Measurements from ENCODE around the gene PRKAB2.
"Not testable (repeated sequence)": the region's sequence is repeated elsewhere in the genome, so short reads cannot be mapped to it uniquely, and the experiment has no call there.

Gene PRKAB2

GRCh38 chr1:147115496-147115895 lies 56.8 kb downstream of the PRKAB2 start:
- no peak overlapping the region for H3K27ac ChIP-seq
- TF ChIP-seq, protein P1, sequence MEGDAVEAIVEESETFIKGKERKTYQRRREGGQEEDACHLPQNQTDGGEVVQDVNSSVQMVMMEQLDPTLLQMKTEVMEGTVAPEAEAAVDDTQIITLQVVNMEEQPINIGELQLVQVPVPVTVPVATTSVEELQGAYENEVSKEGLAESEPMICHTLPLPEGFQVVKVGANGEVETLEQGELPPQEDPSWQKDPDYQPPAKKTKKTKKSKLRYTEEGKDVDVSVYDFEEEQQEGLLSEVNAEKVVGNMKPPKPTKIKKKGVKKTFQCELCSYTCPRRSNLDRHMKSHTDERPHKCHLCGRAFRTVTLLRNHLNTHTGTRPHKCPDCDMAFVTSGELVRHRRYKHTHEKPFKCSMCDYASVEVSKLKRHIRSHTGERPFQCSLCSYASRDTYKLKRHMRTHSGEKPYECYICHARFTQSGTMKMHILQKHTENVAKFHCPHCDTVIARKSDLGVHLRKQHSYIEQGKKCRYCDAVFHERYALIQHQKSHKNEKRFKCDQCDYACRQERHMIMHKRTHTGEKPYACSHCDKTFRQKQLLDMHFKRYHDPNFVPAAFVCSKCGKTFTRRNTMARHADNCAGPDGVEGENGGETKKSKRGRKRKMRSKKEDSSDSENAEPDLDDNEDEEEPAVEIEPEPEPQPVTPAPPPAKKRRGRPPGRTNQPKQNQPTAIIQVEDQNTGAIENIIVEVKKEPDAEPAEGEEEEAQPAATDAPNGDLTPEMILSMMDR (IDR thresholded peaks at IDR 0.05), result no peak
- no peak for TF ChIP-seq ZFX (IDR thresholded peaks at IDR 0.05; ENCODE audit: borderline replicate concordance)

- H3K27ac ChIP-seq, result not testable (repeated sequence)
Measured at GRCh38 chr1:147115079-147115478, 57.2 kb downstream of the PRKAB2 start.

DNA sequence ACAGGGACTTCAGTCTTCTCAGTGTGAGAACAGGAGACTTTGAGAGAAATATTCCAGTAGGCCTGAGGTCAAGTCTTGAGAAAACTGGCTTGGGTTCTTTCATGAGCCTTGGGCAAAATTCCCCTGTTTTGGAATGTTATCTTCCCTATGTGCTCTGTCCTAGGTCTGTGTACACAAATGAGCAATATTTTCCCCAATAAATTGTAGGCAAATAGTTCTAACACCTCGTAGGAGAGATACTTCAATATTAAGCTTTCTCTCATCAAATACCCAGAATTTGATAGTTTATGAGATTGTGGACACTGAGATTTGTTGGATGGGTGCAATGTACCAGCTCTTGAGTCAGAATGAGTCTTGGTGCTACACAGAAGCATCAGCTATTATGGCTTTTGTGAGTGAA lies 57.9 kb downstream of the PRKAB2 start:
- not testable (repeated sequence) for H3K27ac ChIP-seq

GRCh38 chr1:147111381-147112130 lies 60.7 kb downstream of the PRKAB2 start:
- no peak overlapping the region for H3K27ac ChIP-seq
- no peak for TF ChIP-seq ZFX (IDR thresholded peaks at IDR 0.05; ENCODE audit: borderline replicate concordance)
- TF ChIP-seq, protein P1 (IDR thresholded peaks at IDR 0.05), result no peak

DNA sequence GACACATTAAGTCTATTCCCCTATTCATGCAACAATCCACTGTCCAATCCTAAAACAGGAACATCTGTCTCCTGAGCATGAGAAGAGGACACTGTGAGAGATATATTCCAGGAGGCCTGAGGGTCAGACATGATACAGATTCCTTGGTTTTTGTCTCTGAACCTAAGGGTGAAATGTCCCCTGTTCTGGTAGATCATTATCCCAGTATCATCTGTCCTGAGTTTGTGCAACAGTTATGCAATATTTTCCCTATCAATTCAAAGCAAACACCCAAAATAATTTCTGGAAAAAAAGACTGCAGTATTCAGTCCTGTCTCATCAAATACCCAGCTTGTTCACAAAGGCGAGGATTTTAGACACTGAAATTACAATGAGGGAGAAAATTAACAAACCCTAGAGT lies 61.4 kb downstream of the PRKAB2 start:
- TF ChIP-seq, protein P1 (IDR thresholded peaks at IDR 0.05), result no peak
- TF ChIP-seq ZFX (IDR thresholded peaks at IDR 0.05; ENCODE audit: borderline replicate concordance), result no peak
- H3K27ac ChIP-seq, result no peak overlapping the region

DNA sequence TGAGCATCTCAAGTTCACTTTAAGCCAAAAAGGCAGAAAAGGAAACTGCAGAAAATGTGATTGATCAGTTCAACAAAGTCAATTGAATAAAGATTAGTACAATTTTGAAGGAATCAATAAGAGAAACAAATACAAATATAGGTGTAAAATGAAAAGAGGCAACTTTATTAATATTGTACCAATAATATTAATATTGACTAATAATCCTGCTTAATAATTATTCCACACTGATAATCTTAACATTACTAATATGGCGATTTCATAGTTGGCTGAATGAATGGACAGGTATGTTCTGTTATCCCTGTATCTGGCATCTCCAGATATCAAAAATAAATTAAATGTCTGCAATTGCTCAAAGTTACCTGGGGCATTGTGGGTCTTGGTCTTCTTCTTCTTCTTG lies 61.8 kb downstream of the PRKAB2 start:
- H3K27ac ChIP-seq, result peak overlapping the region; percentile 28; the same call in 1 of the 2 replicates
- TF ChIP-seq ZFX (IDR thresholded peaks at IDR 0.05; ENCODE audit: borderline replicate concordance), result no peak

- TF ChIP-seq, protein P1 (IDR thresholded peaks at IDR 0.05), result no peak
- TF ChIP-seq ZFX (IDR thresholded peaks at IDR 0.05; ENCODE audit: borderline replicate concordance), result no peak
- peak overlapping the region; percentile 28 for H3K27ac ChIP-seq
Measured at GRCh38 chr1:147109762-147110161, 62.5 kb downstream of the PRKAB2 start.

DNA sequence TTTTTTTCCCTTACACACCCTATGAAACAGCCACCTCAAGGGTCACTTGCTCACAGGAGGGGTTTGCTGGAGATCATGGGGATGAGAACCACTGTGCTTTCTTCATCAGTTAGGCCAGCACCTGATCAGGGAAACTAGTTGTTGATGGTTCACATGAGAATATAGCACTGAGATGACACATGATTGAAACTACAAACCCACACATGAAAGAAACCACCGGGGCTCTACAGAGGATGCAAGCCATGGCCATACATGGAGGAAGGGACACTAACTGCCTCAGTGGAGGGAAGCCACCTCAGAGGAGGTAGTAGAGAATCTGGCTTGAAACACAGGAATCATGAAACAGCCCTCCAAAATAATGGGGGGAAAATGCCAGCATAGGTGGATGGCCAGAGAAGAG lies 63.2 kb downstream of the PRKAB2 start:
- no peak for TF ChIP-seq ZFX (IDR thresholded peaks at IDR 0.05; ENCODE audit: borderline replicate concordance)
- TF ChIP-seq, protein P1 (IDR thresholded peaks at IDR 0.05), result no peak
- no peak overlapping the region for H3K27ac ChIP-seq

- not testable (repeated sequence) for H3K27ac ChIP-seq
Measured at GRCh38 chr1:147106407-147106881, 65.8 kb downstream of the PRKAB2 start.
